ENCODE measurements around the gene CTNNBIP1.

Gene CTNNBIP1

DNA sequence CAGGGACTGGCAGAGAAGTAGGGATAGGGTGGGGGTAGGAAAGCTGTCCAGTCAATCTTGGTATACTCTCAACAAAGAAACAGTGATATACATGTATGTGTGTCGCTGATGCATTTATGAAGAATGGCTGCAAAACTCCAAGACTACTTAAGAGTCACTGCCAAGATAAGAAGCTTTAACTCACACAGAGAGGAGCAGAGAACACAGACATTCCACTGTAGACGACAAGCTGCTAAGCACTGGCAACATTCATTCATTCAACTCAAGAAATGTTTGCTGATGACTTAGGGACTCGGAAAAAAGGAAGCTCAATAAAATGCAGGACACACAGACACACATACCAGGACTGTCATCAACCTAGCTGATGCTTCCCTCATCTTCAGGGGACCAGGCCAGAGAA, 5.5 kb downstream of the CTNNBIP1 start:
- DNase-seq (ENCODE audit: low read depth in 2 of 2): no peak

DNA sequence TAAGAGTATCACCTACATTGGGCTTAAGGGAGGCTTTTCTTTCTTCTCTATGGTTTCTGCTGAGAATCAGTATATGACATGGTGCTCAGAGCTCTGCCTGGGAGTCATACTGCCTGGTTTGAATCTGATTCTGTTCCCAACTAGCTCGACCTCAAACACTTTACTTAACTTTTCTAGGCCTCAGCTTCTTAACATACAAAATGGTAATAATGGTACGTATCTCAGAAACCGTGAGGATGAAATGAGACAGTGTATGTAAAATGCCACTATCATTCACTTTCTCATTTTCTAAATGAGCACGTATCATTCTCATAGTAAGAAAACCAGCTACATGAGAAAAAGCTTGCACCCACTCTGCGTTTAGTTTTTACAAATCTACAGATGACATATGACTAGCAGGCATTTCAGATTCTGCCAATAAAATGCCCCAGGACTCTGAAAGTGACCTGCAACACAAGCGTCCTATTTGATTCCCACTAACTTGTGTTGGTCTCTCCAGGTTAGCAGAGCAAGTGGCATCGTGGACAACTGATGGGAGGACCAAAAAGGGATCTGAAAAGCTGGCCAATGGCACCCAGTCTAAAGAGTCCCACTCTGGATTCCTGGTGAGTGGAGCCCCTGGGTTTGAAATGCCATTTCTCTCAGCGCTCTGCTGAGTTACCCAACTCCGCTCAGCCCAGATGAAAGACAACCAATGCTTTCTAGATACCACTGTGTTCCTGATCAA, 6.1 kb downstream of the CTNNBIP1 start:
- DNase-seq (ENCODE audit: low read depth in 2 of 2): no peak

DNA sequence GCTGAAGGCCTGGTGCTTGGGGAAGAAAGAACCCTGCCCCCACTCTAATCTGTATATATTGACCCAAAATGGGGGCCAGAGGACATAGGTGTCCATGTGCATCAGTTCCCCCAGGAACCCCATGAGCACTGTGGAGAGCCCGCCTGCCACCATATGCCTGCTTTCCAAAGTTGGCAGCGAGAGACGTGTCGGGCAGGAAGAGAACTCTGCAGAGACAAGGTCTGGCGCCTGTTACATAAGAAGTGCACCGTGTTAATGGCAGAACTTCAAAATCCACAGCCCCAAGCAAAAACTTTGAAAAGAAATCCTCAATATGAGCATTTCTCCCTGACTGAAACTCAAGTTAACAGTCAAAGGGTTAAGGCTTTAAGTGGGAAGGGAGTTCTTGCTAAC, 8.0 kb downstream of the CTNNBIP1 start:
- no peak for DNase-seq (ENCODE audit: low read depth in 2 of 2)

DNA sequence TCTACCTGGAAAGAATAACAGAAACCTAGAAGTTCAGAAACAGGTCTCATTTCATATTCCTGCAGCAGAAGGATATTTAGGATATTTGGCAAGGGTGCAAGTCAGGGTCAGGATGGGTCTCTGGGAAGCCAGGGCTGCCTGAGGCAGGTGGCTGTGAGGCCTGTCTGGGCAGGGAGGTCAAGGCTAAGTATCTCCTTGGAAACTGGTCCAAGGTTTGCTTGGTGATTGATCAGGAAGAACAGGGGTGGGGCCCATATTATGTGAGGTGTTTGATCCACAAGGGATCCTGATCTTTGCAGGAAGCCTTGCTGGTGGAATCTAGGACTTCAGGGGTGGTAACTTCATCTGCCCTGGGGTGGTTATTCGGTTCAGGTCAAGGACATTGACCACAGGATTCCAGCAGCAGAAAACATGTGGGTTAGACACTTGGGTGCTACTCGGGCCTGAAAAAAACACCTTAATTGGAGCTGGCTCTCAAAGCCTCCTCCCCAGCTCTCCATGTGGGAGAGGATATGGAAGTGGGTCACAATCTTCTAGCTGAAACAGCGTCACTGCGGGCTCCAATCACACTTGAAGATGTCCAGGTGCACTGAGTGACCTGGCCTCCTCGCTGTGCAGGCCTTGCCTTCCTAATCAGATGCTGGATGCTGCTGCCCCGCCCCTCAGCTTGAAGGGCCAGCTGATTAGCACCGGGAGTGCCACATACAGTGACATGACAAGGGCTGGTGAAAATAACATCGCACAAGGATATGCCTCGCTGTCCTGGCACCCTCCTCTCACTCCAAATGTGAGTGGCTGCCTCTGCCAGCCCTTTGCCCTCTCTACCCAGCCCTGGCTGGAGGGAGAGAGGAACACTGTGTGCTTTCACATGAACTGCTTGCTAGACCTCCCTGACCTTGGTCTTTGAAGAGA, 8.7 kb downstream of the CTNNBIP1 start:
- no peak for DNase-seq (ENCODE audit: low read depth in 2 of 2)

DNA sequence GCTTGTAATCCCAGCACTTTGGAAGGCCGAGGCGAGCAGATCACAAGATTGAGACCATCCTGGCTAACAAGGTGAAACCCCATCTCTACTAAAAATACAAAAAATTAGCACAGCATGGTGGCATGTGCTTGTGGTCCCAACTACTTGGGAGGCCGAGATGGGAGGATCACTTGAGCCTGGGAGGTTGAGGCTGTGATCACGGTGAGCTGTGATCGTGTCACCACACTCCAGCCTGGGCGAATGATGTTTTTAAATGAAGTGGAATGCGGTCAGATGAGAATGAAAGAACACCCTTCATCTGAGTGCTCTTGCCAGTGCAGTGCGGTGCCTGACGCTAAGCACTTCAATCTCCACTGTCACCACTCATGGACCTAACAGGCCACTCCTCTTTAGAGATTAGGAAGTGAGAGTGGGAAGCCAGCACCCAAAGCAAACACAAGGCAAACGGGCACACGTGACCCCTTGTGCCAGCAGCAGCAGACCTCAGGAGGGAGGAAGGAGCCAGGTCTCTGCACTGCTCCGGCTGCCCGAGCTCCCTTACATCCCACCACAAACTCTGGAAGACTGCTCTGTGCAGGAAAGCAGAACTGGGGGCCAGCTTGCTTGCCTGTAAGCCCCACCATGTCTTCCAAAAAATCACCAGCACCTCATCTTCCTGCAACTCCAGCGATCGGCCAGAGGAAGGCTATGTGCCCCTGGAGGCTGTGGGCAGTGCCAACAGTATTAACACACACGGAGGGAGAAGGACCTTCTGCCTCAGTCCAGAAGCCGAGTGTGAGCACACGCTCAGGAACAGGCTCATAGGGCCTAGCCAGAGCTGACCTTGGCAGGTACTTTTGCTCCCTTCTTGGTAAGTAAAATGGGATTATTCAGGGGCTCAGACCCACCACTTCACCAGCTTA, 9.7 kb downstream of the CTNNBIP1 start:
- DNase-seq (ENCODE audit: low read depth in 2 of 2): no peak

DNA sequence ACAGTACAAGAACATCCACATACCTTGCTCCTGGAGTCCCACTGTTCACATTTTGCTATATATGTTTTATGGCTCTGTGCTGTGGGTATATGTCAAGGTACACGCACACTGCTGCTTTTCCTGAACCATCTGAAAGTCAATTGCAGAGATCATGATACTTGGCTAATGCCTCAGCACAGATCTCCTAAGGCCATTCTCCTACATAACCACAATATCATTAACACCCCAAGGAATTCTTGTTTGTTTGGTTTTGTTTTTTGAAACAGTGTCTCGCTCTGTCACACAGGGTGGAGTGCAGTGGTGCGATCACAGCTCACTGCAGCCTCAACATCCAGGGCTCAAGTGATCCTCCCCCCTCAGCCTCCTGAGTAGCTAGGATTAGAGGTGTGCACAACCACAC, 16.0 kb downstream of the CTNNBIP1 start:
- DNase-seq (ENCODE audit: low read depth in 2 of 2): no peak

DNA sequence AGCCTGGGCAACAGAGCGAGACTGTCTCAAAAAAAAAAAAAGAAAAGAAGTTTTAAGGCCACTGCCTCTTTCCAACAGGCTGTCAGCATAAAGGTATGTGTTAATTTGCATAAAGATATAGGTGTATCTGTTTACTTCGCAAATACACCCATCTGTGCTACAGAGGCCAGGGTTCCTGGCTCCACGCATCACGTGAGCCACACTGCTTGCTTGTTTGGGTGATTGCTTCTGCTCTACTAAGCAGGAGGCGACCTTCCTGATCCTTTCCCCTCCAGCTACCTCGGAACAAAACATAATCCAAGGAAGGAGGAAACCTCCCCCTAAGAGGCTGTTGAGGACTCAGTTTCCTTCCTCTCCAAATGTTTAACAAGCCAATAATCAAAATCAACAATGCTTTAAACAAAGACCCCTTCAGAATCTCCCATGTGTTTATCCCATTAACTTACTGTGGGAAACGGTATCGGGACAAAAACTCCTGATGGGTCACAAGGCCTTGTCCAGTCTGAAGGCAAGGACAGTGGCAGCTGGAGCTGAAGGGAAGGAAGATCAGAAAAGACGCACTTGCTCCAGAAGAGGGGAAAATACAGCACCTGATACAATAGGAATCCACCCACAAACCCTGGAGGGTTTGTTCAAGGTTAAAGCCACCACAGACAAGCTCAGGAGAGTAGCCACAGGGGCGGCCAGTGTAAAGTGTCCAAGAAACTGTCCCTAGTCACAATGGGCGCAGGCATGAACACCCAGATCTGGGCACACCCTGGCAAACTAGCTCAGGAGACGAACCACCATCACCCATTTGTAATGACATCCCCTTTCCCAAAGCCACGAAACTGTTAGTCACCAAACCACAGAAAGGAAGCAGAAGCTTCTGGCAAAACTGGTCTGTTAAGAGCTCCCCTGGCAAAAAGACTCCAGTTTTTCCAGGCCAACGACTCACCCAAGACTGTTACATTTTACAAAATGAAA, 17.2 kb downstream of the CTNNBIP1 start:
- no peak for DNase-seq (ENCODE audit: low read depth in 2 of 2)

DNA sequence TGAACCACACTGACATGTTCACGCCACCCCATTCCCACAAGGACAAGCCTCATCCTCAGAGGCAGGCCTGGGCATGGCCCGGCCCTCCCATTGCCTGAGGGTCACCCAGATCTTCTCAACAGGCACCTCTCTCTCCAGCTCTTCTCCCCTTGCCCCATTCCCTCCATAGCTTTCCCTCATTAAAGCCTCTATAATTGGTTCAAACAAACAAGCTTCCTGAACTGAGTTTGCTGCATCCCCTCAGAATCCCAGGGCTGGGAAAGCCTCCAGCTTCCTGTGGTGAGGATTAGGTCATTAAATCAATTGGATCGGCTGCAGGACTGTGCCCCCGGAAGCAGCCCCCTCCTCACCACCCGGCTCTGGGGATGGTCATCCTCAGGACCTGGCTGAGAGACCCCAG, 18.9 kb downstream of the CTNNBIP1 start:
- no peak for DNase-seq (ENCODE audit: low read depth in 2 of 2)

DNA sequence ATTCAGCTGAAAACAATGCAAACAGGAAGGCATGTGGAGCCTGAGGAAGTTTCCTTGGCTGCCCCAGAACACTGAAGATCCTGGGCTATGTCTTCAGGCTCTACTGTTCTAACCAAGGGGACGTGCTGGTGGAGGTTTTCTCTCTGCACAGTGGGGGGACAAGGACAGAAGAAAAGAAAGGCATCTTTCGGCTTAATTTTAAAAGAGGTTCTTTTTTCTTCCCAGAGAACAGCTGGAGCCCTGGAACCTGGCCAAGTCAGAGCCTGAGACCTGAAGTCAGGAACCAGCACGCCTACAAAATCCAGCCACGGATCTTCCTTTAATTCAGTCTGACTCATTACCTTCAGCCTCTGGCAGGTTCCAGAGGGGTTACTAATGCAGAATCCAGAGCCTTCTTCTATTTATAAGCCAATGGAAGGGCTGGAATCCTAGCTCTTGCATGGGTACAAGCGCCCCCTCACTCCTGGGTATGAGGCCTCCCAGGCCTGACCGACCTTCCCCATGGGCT, 19.8 kb downstream of the CTNNBIP1 start:
- no peak for DNase-seq (ENCODE audit: low read depth in 2 of 2)

DNA sequence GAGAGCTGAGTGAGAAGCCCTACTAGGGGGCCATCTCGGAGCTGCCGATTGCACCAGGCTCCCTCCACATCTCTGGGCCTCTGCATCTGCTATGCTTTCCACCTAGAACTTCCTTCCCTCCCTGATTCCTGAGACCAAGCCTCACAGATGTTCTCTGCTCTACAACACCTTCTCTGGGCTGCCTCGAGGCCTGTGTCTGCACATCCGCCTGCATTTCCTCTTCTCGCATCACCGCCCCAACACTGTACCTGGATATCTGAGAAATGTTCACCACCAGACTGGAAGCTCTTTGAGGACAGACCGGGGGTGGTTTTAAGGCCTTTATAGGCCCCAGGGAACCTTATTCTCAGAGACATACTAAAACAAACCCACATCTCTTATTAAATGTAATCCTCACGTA, 20.7 kb downstream of the CTNNBIP1 start:
- no peak for DNase-seq (ENCODE audit: low read depth in 2 of 2)

DNA sequence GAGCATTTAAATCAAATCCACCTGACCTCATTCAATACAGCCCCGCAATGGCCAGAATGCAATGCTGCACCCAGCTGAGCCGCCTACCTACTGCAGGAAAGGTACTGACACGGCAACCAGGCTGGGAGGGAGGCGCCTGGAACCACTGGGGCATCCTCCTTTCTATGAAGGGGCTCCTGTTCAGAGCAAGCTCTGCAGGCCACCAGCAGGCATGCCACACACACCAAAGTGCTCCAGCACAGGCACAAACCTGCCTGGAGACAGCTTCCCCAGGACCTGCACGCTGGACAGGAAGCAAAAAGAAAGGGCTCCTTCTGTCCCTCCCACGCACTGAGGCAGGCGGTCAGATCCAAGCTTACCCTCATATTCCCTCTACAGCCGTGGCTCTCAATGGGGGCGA, 21.2 kb downstream of the CTNNBIP1 start:
- no peak for DNase-seq (ENCODE audit: low read depth in 2 of 2)

DNA sequence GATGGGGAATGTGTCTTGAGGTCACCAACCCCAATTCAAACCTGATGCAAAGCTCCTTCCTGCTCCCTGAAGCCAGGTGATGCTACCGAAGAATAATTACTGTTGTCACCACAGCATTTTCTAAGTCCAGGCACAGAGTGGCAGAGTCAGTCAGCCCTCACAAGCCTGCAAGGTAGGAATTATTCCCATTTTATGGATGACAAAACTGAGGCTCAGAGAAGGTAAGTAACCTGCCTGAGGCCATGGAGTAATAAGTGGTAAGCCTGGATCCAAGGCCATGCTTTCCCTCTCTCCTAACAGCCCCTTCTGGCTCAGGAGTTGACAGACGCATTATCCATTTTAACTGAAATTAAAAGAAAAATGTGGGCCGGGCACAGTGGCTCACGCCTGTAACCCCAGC, 23.0 kb downstream of the CTNNBIP1 start:
- no peak for DNase-seq (ENCODE audit: low read depth in 2 of 2)

DNA sequence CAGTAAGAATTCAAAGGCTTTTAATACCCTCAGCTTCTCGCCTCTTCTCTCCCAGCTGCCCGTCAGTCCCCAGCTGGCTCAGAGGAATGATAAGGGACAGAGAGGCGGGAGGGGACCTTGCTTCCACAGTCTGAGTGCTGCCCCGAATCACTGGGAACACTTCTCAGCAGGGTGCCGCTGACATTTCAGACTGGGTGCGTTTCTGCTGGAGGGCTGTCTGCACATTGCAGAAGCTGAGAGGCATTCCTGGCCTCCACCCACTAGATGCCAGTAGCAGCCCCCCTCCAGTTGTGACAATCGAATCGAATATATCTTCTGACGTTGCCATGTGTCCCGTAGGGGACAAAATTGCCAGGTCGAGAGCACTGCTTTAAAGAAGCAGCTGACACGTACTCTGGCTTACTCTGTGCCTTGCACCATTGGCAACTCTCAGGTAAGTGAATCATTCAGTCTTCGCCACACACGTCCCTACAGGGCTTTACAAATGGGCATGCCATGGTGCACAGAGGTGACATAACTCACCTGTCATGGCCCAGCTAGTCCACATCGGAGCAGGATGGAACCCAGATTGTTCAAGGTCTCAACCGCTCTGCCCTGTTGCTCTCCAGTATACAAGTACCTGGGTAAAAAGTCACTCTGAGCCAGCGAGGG, 23.9 kb downstream of the CTNNBIP1 start:
- no peak for DNase-seq (ENCODE audit: low read depth in 2 of 2)

DNA sequence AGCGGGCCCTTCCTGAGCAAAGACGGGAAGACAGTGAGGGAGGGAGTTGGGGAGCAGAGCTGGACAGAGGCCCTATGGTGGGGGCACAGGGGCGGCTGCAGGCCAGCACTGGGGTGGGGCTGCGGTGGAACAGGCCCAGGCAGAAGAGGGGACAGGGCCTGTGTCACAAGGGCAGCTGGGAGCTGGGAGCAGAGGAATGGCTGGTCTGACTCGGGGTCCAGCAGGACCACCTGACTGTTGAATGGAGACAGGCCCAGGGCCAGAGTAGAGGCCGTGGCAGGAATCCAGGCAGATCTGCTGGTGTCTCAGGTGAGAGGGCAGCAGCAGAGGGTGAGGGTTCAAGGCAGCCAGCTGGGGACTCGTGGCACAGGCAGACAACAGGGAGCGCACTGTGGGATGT, 25.3 kb downstream of the CTNNBIP1 start:
- no peak for DNase-seq (ENCODE audit: low read depth in 2 of 2)

DNA sequence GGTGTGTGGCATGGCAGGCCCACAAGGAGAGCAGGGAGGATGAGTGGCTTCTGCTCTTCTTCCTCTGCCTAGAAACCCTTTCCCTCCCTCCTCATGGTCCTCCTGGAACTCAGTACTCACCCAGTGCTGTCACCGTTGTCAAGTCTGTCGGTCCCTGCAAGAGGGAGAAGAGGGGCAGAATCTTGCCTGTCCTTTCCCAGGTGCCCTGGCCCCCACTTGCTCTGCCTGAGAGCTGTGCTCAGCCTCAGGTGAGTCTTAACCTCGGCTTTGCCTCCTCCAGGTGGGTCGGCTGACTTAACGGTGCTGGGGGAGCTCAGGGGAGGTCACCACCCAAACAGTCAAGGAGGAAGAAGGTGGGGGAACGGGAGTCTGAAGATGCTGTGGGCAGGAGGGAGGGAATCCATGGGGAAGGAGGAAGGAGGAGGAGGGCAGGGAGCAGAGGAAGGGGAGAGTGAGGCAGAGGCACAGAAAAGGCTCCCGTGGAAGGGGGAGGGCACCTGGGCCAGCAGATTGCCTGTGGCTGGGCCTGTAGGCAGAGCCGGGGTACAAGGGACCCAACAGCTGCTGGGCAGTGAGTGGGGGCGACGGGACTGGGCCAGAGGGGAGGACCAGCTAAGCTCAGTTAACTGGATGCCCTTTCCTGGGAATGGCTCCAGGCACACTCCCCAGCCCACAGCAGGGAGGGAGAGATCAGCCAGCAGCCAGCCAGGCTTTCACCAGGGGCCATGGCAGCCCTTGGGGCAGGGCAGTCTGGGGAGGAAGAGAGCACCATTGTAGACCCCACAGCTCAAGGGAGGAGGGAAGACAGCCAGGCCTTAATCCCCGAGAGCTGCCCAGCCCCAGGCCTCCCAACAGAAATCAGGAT, 26.3 kb downstream of the CTNNBIP1 start:
- no peak for DNase-seq (ENCODE audit: low read depth in 2 of 2)

DNA sequence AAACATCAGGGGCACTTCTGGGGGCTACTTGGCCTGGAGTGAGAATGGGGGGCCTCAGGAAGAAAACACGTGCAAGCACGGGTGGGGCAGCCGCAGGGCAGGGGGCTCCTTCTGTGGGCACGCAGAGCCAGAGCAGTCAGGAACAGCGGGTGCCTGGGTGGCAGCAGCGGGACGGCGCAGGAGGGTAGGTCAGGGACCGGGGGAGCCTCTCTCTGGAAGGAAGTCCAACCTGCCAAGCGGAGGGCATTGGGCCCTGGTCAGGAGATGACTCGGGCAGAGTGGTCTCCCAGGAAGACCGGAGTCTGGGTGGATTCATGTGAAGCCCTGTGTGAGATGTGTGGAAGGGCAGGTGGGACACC, 27.1 kb downstream of the CTNNBIP1 start:
- DNase-seq (ENCODE audit: low read depth in 2 of 2): no peak

DNA sequence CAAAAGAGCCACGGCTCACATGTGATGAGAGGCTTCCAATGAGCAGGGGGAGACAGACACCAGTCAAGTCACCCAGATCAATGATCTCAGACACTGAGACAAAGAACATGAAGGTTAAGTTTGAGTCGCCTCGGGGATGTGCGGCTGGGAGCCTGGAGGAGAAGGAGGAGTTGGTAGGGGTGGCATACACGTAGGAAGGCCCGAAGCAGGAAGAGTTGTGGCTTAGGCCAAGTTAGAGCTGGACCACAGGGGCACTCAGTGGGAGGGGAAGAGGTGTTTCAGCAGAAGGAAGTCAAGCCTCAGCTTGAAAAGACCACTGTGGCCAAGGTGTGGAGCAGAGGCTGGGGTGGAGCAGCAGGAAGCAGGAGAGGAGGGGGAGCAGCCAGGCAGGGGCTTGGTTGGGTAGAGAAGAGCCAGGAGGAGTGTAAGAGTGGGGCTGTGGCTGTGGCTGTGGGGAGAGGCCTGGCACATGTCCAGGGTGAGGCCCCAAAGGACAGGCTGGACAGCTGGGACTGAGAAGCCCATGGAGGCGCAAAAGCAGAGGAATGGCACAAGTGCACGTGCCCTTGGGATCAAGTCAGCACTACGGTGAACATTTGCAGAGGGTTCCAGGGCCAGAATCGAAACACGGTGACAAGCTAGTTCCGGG, 27.6 kb downstream of the CTNNBIP1 start:
- no peak for DNase-seq (ENCODE audit: low read depth in 2 of 2)

DNA sequence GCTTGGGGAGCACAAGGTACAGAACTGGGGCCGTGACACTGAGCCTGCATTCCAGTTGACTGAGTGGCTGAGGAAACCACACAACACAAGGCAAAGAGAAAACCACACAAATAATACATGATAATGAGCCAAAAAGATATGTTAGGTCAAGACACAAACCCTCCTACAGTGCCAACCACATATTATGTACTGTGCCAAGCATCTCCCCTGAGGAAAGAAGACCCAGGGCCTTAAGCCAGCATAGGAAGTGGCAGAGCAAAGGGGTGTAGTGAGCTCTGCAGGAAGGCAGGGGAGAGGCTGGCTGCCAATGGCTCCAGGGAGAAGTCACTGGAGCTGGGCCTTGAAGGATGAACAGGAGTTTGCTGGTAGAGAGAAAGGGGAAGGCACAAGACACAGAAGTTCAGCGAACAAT, 28.2 kb downstream of the CTNNBIP1 start:
- DNase-seq (ENCODE audit: low read depth in 2 of 2): no peak

DNA sequence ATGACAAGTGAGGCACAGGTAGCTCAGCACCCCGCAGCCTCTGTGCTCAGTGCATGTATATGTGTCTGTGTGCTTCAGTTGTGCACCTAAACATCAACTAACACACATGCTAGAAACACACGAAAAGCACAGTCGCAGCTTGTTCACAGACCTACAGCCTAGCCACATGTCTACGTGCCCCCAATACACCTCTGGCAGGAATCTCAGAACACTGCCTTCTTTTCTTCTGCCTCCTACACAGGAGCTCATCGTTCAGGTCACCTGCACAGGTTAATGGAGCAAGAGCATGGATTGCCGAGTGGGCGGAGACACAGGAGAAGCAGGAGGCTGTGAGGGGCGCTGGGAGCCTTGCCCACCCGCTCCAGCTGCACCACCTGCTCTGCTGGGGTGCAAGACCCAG, 31.7 kb downstream of the CTNNBIP1 start:
- DNase-seq (ENCODE audit: low read depth in 2 of 2): no peak

Data from stimulated activated CD4-positive, alpha-beta T cell treated with anti-CD3 and anti-CD28 coated beads, Interleukin-1b, Interleukin-23, amount 100 ng/mL, for 1 hour (primary cell).